SJSA1 (cell line): ENCODE results near the gene MAPK1. TPM values are rescaled to one million over a fixed set of nuclear protein-coding genes. Genes with fewer than 3 reads are reported as not detected.
"Not testable (repeated sequence)": the region's sequence is repeated elsewhere in the genome, so short reads cannot be mapped to it uniquely, and the experiment has no call there.

Experiments
- DNase-seq, 2 experiments: peaks; one replicate each; pipeline ENCODE4 v3.0.0-alpha.2; 2015 to 2020; ENCODE audit warnings: low spot score in 2 of 2, low read depth in 1 of 2
- H3K27ac ChIP-seq: fragments of 250-450 bp; sonication (Bioruptor Pico); 2 replicates; pipeline ENCODE4 v1.5.1; 2020; ENCODE audit warnings: mild to moderate bottlenecking, moderate library complexity
- H3K27me3 ChIP-seq: fragments of 250-450 bp; sonication (Bioruptor Pico); replicated peaks from 2 replicates; pipeline ENCODE4 v1.5.1; 2020; ENCODE audit warnings: mild to moderate bottlenecking, moderate library complexity
- H3K36me3 ChIP-seq: fragments of 250-450 bp; sonication (Bioruptor Pico); 2 replicates; pipeline ENCODE4 v1.5.1; 2020; ENCODE audit warnings: mild to moderate bottlenecking
- H3K4me1 ChIP-seq: fragments of 250-450 bp; sonication (Bioruptor Pico); replicated peaks from 2 replicates; pipeline ENCODE4 v1.6.1; 2021; ENCODE audit warnings: mild to moderate bottlenecking
- H3K4me3 ChIP-seq: fragments of 250-450 bp; sonication (Bioruptor Pico); 2 replicates; pipeline ENCODE4 v1.5.1; 2020; ENCODE audit warnings: mild to moderate bottlenecking
- H3K9me3 ChIP-seq: fragments of 250-450 bp; sonication (Bioruptor Pico); replicated peaks from 2 replicates; pipeline ENCODE4 v1.5.1; 2020; ENCODE audit warnings: mild to moderate bottlenecking
- total RNA-seq: library from RNA; depleted of rRNA; stranded (reverse); fragments of >200 nt; shearing (Covaris generic); gene quantifications from 2 replicates; pipeline ENCODE4 v1.2.3, GENCODE V29; 2014

The MAPK1 gene
- total RNA-seq, 1 experiment from 2014 or later = 113 TPM

DNA sequence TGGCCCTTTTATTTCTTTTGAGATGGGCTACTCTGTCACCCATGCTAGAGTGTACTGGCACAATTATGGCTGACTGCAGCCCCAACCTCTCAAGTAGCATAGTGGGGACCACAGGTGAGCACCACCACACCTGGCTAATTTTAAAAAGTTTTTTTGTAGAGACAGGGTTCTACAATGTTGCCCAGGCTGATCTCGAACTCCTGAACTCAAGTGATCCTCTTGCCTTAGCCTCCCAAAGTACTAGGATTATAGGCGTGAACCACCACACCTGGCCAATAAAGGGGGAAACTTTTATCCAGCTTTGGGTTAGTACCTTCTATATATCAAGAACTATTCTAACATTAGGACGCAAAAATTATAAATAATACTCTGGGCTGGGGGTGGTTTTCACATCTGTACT is 52.1 kb downstream of the MAPK1 start:
- Histone ChIP-seq H3K4me1 (peaks cover 29% of the 10 kb centered on the region), H3K4me3 (no peak overlapping the region), H3K27me3 (no peaks in the 10 kb centered on the region), H3K9me3 (peaks cover 5% of the 10 kb centered on the region; the same call in 1 of the 2 replicates), H3K27ac (no peak overlapping the region), H3K36me3 (peaks cover 10% of the 10 kb centered on the region; the same call in 1 of the 2 replicates)
- DNase-seq = no peak

DNA sequence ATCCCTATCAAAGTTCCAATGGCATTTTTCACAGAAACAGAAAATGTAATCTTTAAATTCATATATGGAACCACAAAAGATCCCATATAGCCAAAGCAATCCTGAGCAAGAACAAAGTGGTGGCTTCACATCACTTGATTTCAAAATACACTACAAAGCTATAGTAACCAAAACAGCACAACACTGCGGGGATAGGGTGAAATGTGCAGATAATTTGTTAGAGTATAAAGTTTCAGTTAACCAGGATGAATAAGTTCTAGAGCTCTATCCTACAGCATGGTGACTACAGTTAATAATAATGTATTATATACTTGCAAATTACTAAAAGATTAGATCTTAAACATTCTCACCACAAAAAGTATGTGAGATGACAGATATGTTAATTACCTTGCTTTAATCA is 55.5 kb downstream of the MAPK1 start:
- Histone ChIP-seq H3K27ac (no peak overlapping the region), H3K36me3 (peaks cover 17% of the 10 kb centered on the region), H3K9me3 (peaks cover 5% of the 10 kb centered on the region; the same call in 1 of the 2 replicates), H3K4me3 (no peak overlapping the region), H3K4me1 (peaks cover 10% of the 10 kb centered on the region), H3K27me3 (no peaks in the 10 kb centered on the region)
- no peak for DNase-seq

- Histone ChIP-seq H3K4me1 (no peaks in the 10 kb centered on the region), H3K27me3 (no peaks in the 10 kb centered on the region), H3K27ac (no peak overlapping the region), H3K4me3 (no peak overlapping the region), H3K9me3 (peaks cover 5% of the 10 kb centered on the region; the same call in 1 of the 2 replicates), H3K36me3 (peaks cover 58% of the 10 kb centered on the region)
- DNase-seq = no peak
Observed at GRCh38 chr22:21807544-21808529, 59.6 kb downstream of the MAPK1 start.

DNA sequence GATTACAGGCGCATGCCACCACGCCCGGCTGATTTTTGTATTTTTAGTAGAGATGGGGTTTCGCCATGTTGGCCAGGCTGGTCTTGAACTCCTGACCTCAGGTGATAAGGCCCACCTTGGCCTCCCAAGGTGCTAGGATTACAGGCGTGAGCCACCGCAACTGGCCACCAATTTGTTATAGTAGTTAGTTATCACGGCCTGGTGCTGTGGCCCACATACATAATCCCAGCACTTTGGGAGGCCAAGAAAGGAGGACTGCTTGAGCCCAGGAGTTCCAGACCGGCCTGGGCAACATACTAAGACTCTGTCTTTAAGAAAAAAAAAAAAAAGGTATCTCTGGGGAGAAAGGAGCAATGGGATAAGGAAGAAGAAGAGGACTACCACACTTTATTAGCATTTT is 62.1 kb downstream of the MAPK1 start:
- peaks cover 70% of the 10 kb centered on the region for H3K36me3 ChIP-seq
- H3K4me3 ChIP-seq, H3K9me3 ChIP-seq, H3K27me3 ChIP-seq, H3K27ac ChIP-seq, DNase-seq, H3K4me1 ChIP-seq: not testable (repeated sequence)

DNA sequence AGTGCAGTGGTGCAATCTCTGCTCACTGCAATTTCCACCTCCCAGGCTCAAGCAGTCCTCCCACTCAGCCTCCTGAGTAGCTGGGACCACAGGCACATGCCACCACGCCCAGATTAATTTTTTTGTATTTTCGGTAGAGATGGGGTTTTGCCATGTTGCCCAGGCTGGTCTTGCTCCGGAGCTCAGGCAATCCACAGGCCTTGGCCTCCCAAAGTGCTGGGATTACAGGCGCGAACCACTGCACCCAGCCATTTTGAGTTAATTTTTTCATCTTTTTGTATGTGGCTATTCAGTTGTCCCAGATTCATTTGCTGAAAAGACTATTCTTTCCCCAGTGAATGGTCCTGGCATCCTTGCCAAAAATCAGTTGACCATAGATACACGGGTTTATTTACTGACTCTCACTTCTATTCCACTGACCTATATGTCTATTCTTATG is 63.6 kb downstream of the MAPK1 start:
- Histone ChIP-seq H3K4me1 (no peaks in the 10 kb centered on the region), H3K27ac (no peak overlapping the region), H3K27me3 (no peaks in the 10 kb centered on the region), H3K9me3 (no peaks in the 10 kb centered on the region), H3K36me3 (peaks cover 82% of the 10 kb centered on the region), H3K4me3 (no peak overlapping the region)
- no peak for DNase-seq

DNA sequence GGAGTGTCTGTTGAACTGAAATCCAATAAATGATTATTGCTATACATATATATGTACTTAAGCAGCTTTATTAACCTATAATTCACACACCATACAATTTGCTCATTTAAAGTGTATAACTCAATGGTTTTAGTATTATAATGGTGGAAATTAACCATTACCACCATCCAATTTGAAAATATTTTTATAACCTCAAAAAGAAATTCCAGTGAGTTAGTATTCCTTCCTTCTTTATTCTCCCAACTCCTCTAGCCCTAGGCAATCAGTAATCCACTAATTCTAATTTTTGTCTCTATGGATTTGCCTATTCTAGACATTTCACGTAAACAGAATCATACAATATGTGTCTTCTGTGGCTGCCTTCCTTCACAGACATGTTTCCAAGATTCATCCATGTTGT is 64.8 kb downstream of the MAPK1 start:
- Histone ChIP-seq H3K36me3 (peaks cover 94% of the 10 kb centered on the region), H3K9me3 (no peaks in the 10 kb centered on the region), H3K27ac (no peak overlapping the region), H3K27me3 (no peaks in the 10 kb centered on the region), H3K4me1 (no peaks in the 10 kb centered on the region), H3K4me3 (no peak overlapping the region)
- DNase-seq = no peak

GRCh38 chr22:21802056-21802455 is 65.4 kb downstream of the MAPK1 start:
- no peak for DNase-seq
- peaks cover 94% of the 10 kb centered on the region for H3K36me3 ChIP-seq
- no peaks in the 10 kb centered on the region for H3K4me1 ChIP-seq
- no peaks in the 10 kb centered on the region for H3K27me3 ChIP-seq
- no peak overlapping the region for H3K4me3 ChIP-seq
- no peaks in the 10 kb centered on the region for H3K9me3 ChIP-seq
- no peak overlapping the region for H3K27ac ChIP-seq

- H3K27me3 ChIP-seq, H3K27ac ChIP-seq, H3K4me1 ChIP-seq, DNase-seq, H3K4me3 ChIP-seq, H3K9me3 ChIP-seq: not testable (repeated sequence)
- H3K36me3 ChIP-seq = peaks cover 93% of the 10 kb centered on the region
Observed at GRCh38 chr22:21801304-21801644, 66.2 kb downstream of the MAPK1 start.

- Histone ChIP-seq H3K4me1 (no peaks in the 10 kb centered on the region), H3K9me3 (no peaks in the 10 kb centered on the region; the same call in 1 of the 2 replicates), H3K27me3 (no peaks in the 10 kb centered on the region), H3K27ac (no peak overlapping the region), H3K4me3 (no peak overlapping the region), H3K36me3 (peaks cover 91% of the 10 kb centered on the region)
- DNase-seq = no peak
Observed at GRCh38 chr22:21800552-21801303, 66.7 kb downstream of the MAPK1 start.

DNA sequence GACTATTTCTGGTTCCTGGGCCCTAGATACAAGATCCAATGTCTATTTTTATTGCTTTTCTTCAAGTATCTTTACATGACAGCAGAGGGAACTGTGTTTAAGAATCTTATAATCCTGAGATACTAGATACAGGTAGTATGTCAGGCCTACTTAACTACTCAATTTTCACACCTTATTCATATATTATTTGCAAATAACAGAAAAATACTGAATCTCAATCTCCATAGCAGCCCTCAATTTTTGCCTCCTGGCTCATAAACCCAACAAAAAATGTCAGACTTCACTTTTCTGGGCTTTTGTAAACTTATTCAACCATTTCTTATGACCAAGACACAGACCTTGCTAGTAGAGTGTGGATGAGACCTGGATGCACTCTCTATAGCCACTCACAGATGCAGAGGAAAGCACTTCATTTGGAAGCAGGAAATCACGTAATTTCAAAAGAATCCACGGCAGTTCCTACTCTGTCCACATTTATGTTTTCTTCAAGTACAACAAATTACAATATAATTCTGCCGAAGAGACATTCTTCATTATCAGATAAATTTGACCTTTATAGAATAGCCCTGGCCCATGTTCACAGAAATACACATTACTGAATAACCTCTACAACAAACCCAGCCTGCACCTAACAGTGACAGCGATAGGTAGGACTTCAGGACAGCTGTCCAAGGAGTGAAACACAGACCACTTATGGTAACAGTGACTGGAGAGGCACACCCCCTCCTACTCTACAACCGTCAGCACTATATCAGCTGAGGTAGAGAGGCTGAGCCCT is 69.8 kb downstream of the MAPK1 start:
- Histone ChIP-seq H3K4me3 (no peak overlapping the region), H3K4me1 (no peaks in the 10 kb centered on the region), H3K36me3 (peaks cover 60% of the 10 kb centered on the region), H3K27ac (no peak overlapping the region), H3K27me3 (no peaks in the 10 kb centered on the region), H3K9me3 (no peaks in the 10 kb centered on the region; the same call in 1 of the 2 replicates)
- no peak for DNase-seq

DNA sequence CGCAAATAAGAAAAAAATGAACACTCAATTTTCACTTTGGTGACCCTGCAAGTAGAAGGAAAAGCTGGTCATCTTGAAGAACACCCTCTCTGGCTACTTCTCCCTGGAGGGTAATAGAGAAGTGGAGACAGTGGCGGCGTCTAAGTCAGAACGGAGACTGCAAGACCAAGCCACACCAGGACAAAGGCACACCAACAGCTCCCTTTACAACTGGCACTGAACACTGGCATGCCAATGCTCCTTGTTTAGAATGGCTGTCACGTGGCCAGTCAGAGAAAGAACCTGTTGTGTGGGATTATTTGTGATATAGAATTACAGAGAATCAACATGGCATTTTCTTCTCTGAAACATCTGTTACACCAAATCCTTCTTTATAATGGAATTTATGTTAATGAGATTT is 70.6 kb downstream of the MAPK1 start:
- H3K9me3 ChIP-seq = no peaks in the 10 kb centered on the region; the same call in 1 of the 2 replicates
- no peak overlapping the region for H3K27ac ChIP-seq
- no peaks in the 10 kb centered on the region for H3K27me3 ChIP-seq
- peaks cover 57% of the 10 kb centered on the region for H3K36me3 ChIP-seq
- peaks cover 4% of the 10 kb centered on the region; the same call in 1 of the 2 replicates for H3K4me1 ChIP-seq
- H3K4me3 ChIP-seq = no peak overlapping the region
- DNase-seq = no peak

GRCh38 chr22:21796231-21796630 is 71.2 kb downstream of the MAPK1 start:
- H3K4me1 ChIP-seq = peaks cover 5% of the 10 kb centered on the region; the same call in 1 of the 2 replicates
- no peaks in the 10 kb centered on the region for H3K27me3 ChIP-seq
- peaks cover 60% of the 10 kb centered on the region for H3K36me3 ChIP-seq
- no peak for DNase-seq
- no peak overlapping the region for H3K4me3 ChIP-seq
- no peak overlapping the region for H3K27ac ChIP-seq
- H3K9me3 ChIP-seq = no peaks in the 10 kb centered on the region; the same call in 1 of the 2 replicates

GRCh38 chr22:21793716-21794115 is 73.7 kb downstream of the MAPK1 start:
- not testable (repeated sequence) for H3K27me3 ChIP-seq, DNase-seq, H3K9me3 ChIP-seq

More at GRCh38 chr22:21793716-21794115, 73.7 kb downstream of the MAPK1 start:
- not testable (repeated sequence) for H3K27ac ChIP-seq, H3K4me1 ChIP-seq, H3K4me3 ChIP-seq
- H3K36me3 ChIP-seq = peaks cover 55% of the 10 kb centered on the region
